Ammon's horn (tissue), 1 donor: ENCODE results near the gene C6orf132.
"Not testable (repeated sequence)": the region's sequence is repeated elsewhere in the genome, so short reads cannot be mapped to it uniquely, and the experiment has no call there.

ENCODE experiments used
- DNase-seq: peaks from one replicate; pipeline ENCODE4 v3.0.0-alpha.2; 2016; ENCODE audit warnings: low spot score

Gene C6orf132

GRCh38 chr6:42159431-42160024 lies 17.1 kb upstream of the C6orf132 start:
- DNase-seq, result no peak

- no peak for DNase-seq
These were observed 16.2 kb upstream of the C6orf132 start for GRCh38 chr6:42158631-42159030.

- no peak for DNase-seq
These were observed 15.6 kb upstream of the C6orf132 start for GRCh38 chr6:42158011-42158410.

- no peak for DNase-seq
These were observed 14.2 kb upstream of the C6orf132 start for GRCh38 chr6:42156638-42157037.

GRCh38 chr6:42155293-42155692 lies 12.9 kb upstream of the C6orf132 start:
- DNase-seq, result no peak

GRCh38 chr6:42154461-42155209 lies 12.2 kb upstream of the C6orf132 start:
- no peak for DNase-seq

GRCh38 chr6:42153921-42154320 lies 11.5 kb upstream of the C6orf132 start:
- no peak for DNase-seq

- DNase-seq, result not testable (repeated sequence)
These were observed 10.3 kb upstream of the C6orf132 start for GRCh38 chr6:42152528-42153213.

GRCh38 chr6:42152024-42152423 lies 9.6 kb upstream of the C6orf132 start:
- DNase-seq, result no peak

GRCh38 chr6:42150254-42150653 lies 7.8 kb upstream of the C6orf132 start:
- DNase-seq, result no peak

- no peak for DNase-seq
These were observed 5.6 kb upstream of the C6orf132 start for GRCh38 chr6:42148058-42148457.

GRCh38 chr6:42147138-42147562 lies 4.7 kb upstream of the C6orf132 start:
- no peak for DNase-seq

- no peak for DNase-seq
These were observed 760 bp downstream of the C6orf132 start for GRCh38 chr6:42141603-42142117.

- no peak for DNase-seq
These were observed 1.4 kb downstream of the C6orf132 start for GRCh38 chr6:42140756-42141602.

- DNase-seq, result no peak
These were observed 2.4 kb downstream of the C6orf132 start for GRCh38 chr6:42140032-42140431.

- no peak for DNase-seq
These were observed 3.5 kb downstream of the C6orf132 start for GRCh38 chr6:42138630-42139619.

GRCh38 chr6:42138190-42138589 lies 4.2 kb downstream of the C6orf132 start:
- no peak for DNase-seq

GRCh38 chr6:42137194-42137753 lies 5.1 kb downstream of the C6orf132 start:
- DNase-seq, result no peak

GRCh38 chr6:42136508-42137193 lies 5.8 kb downstream of the C6orf132 start:
- DNase-seq, result no peak

GRCh38 chr6:42135722-42136121 lies 6.7 kb downstream of the C6orf132 start:
- no peak for DNase-seq
